Ovary (tissue), 3 donors: ENCODE measurements around the gene AVP.

Source experiments
- POLR2A ChIP-seq: fragments of 450-650 bp; IDR thresholded peaks from one replicate; pipeline ENCODE4 v1.6.1; 2017; ENCODE audit warnings: antibody characterized with exemption, mild to moderate bottlenecking, moderate library complexity
- TF ChIP-seq, protein P1 (sequence below), 3 donors: fragments of 450-650 bp in 2 of 3; fragments of 200-600 bp in 1 of 3; IDR thresholded peaks; one replicate each; pipeline versions ENCODE4 v1.5.1 to v1.8.0; 2016 to 2022; ENCODE audit warnings: antibody characterized with exemption in 3 of 3, mild to moderate bottlenecking in 1 of 3
- donor health status: DM: no; HTN: no; CAD: no.

DNA sequence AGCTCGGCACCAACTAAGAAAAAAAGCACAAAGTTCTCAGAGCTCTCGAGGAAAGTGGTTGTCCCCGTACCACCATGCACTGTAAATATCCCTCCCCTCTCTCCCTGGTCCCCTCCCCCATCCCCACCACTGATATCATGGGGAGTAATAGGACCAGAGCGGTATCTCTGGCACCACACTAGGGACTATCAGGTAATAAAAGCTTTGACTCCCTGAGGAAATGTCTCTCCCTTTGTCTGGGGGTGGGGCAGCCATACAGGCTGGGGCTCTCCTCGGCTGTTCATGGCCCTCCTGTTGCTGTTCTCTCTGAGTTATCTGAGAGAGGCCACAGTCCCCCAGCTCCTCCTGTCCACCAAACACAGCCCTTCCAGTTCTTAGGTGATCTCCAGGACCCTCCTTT, 46.1 kb downstream of the AVP start:
- TF ChIP-seq, protein P1, sequence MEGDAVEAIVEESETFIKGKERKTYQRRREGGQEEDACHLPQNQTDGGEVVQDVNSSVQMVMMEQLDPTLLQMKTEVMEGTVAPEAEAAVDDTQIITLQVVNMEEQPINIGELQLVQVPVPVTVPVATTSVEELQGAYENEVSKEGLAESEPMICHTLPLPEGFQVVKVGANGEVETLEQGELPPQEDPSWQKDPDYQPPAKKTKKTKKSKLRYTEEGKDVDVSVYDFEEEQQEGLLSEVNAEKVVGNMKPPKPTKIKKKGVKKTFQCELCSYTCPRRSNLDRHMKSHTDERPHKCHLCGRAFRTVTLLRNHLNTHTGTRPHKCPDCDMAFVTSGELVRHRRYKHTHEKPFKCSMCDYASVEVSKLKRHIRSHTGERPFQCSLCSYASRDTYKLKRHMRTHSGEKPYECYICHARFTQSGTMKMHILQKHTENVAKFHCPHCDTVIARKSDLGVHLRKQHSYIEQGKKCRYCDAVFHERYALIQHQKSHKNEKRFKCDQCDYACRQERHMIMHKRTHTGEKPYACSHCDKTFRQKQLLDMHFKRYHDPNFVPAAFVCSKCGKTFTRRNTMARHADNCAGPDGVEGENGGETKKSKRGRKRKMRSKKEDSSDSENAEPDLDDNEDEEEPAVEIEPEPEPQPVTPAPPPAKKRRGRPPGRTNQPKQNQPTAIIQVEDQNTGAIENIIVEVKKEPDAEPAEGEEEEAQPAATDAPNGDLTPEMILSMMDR (IDR thresholded peaks at IDR 0.05), result no peak
- TF ChIP-seq POLR2A, result no peak
